HepG2 (cell line): ENCODE measurements around the gene FAR1. TPM values are rescaled to one million over a fixed set of nuclear protein-coding genes. Genes with fewer than 3 reads are reported as not detected.

Experiments used
- BCL6 ChIP-seq: IDR thresholded peaks from 2 replicates; pipeline ENCODE4 v1.6.1; 2016; ENCODE audit warnings: missing genetic modification reagents, missing compliant biosample characterization
- HINFP ChIP-seq: sonication (generic); formaldehyde crosslinking; IDR thresholded peaks from 2 replicates; pipeline ENCODE4 v1.4.0; 2020; ENCODE audit warnings: low read depth, mild to moderate bottlenecking, missing genetic modification reagents
- THAP7 ChIP-seq: sonication (generic); formaldehyde crosslinking; IDR thresholded peaks from 2 replicates; pipeline ENCODE4 v1.8.1; 2023; ENCODE audit warnings: mild to moderate bottlenecking, missing genetic modification reagents
- U2AF1 ChIP-seq: fragments of 200-400 bp; formaldehyde crosslinking; optimal IDR thresholded peaks from 2 replicates; pipeline ENCODE3; 2017; ENCODE audit warnings: mild to moderate bottlenecking, low read depth, low read length
- ZBTB33 ChIP-seq: sonication (generic); formaldehyde crosslinking; IDR thresholded peaks from 2 replicates; pipeline ENCODE4 v1.4.0; 2020; ENCODE audit warnings: missing genetic modification reagents
- ZKSCAN1 ChIP-seq: fragments of 150-350 bp; IDR thresholded peaks from 2 replicates; pipeline ENCODE4 v1.6.1; 2014; ENCODE audit warnings: low read length
- ZNF331 ChIP-seq: sonication (generic); formaldehyde crosslinking; IDR thresholded peaks from 2 replicates; pipeline ENCODE4 v1.4.0; 2020; ENCODE audit warnings: missing genetic modification reagents
- ZNF547 ChIP-seq: sonication (generic); formaldehyde crosslinking; IDR thresholded peaks from 2 replicates; pipeline ENCODE4 v1.5.1; 2020; ENCODE audit warnings: mild to moderate bottlenecking, missing genetic modification reagents
- ZNF614 ChIP-seq: IDR thresholded peaks from 2 replicates; pipeline ENCODE4 v1.6.1; 2018; ENCODE audit warnings: missing biosample characterization, missing genetic modification reagents, inconsistent platforms, borderline replicate concordance
- polyA plus RNA-seq, 8 experiments: library from polyadenylated mRNA; depleted of rRNA in 3 of 8; stranded (reverse) in 7 of 8; unstranded in 1 of 8; fragments of >200 nt; fragmentation: Illumina TruSeq in 4 of 8; extraction: Trizol in 4 of 8; gene quantifications; 2 replicates each; pipeline versions ENCODE4 v1.2.1 to v1.2.3, GENCODE V29; 2011 to 2016; ENCODE audit warnings: low read depth in 4 of 8, missing spikeins in 1 of 8, mixed read lengths in 1 of 8; ENCODE audit not compliant: insufficient read depth in 1 of 8
- total RNA-seq, 5 experiments: library from RNA; depleted of rRNA; stranded (reverse); fragments of >200 nt; fragmentation: Illumina TruSeq; extraction: Trizol; gene quantifications; 2 replicates each; pipeline ENCODE4 v1.2.3, GENCODE V29; 2016; ENCODE audit warnings: low read depth in 1 of 5

Gene FAR1
- total and polyA plus RNA-seq, 2 of the 13 experiments (the other 11 are each of a cell fraction or from before 2014, with no cell fraction given), result 0.40 to 0.95 TPM

GRCh38 chr11:13679768-13680167 lies 11.3 kb downstream of the FAR1 start (continued):
- TF ChIP-seq HINFP (CRISPR knock-in tag) (no peak), THAP7 (no peak), ZNF547 (CRISPR knock-in tag) (no peak), ZBTB33 (CRISPR knock-in tag) (no peak), U2AF1 (no peak), ZNF614 (CRISPR knock-in tag) (no peak), ZNF331 (CRISPR knock-in tag) (no peak), BCL6 (CRISPR knock-in tag) (no peak), ZKSCAN1 (no peak)
